Retinal pigment epithelial cell (primary cell): ENCODE results near the gene TCP11.
A peak's percentile ranks its signal among the peaks of the same experiment; 100 is the strongest.

Experiments
- DNase-seq: peaks from one replicate; pipeline ENCODE4 v3.0.0-alpha.2; 2010; ENCODE audit warnings: low read depth
- H3K4me3 ChIP-seq: 2 replicates; pipeline ENCODE4 v1.5.1; 2011; ENCODE audit warnings: mild to moderate bottlenecking, low read length, control low read depth, moderate library complexity
- CTCF ChIP-seq: conservative IDR thresholded peaks from 2 replicates; pipeline ENCODE4 v1.5.1; 2011; ENCODE audit warnings: low read depth, low read length, control low read depth, inconsistent platforms

Gene TCP11

GRCh38 chr6:35147486-35147885, 6.3 kb upstream of the TCP11 start:
- DNase-seq, result no peak
- H3K4me3 ChIP-seq, result no peak overlapping the region
- TF ChIP-seq CTCF, result no peak

- no peak for TF ChIP-seq CTCF
- no peak for DNase-seq
- no peak overlapping the region for H3K4me3 ChIP-seq
Measured at GRCh38 chr6:35147026-35147425, 5.9 kb upstream of the TCP11 start.

GRCh38 chr6:35146453-35146852, 5.3 kb upstream of the TCP11 start:
- H3K4me3 ChIP-seq, result no peak overlapping the region
- no peak for DNase-seq
- peak; percentile 77 for TF ChIP-seq CTCF

- TF ChIP-seq CTCF, result no peak
- H3K4me3 ChIP-seq, result no peak overlapping the region
- DNase-seq, result no peak
Measured at GRCh38 chr6:35145757-35146156, 4.6 kb upstream of the TCP11 start.

- no peak for DNase-seq
- no peak overlapping the region for H3K4me3 ChIP-seq
- TF ChIP-seq CTCF, result no peak
Measured at GRCh38 chr6:35142588-35143569, 1.7 kb upstream of the TCP11 start.

- no peak overlapping the region for H3K4me3 ChIP-seq
- no peak for TF ChIP-seq CTCF
- DNase-seq, result no peak
Measured at GRCh38 chr6:35140639-35141006, 516 bp downstream of the TCP11 start.

GRCh38 chr6:35139924-35140638, 1.1 kb downstream of the TCP11 start:
- no peak overlapping the region for H3K4me3 ChIP-seq
- peak; percentile 40 for DNase-seq
- TF ChIP-seq CTCF, result peak; percentile 72
